ENCODE measurements around the gene SMIM10L2A.
"Not testable (repeated sequence)": the region's sequence is repeated elsewhere in the genome, so short reads cannot be mapped to it uniquely, and the experiment has no call there.

Gene SMIM10L2A

GRCh38 chrX:135449637-135450550, 28.1 kb downstream of the SMIM10L2A start:
- DNase-seq (ENCODE audit: low read depth in 1 of 2, low spot score in 1 of 2), result no peak
- no peaks in the 10 kb centered on the region for H3K27me3 ChIP-seq (ENCODE audit: insufficient read depth, poor library complexity, severe bottlenecking)
- TF ChIP-seq, protein P1, sequence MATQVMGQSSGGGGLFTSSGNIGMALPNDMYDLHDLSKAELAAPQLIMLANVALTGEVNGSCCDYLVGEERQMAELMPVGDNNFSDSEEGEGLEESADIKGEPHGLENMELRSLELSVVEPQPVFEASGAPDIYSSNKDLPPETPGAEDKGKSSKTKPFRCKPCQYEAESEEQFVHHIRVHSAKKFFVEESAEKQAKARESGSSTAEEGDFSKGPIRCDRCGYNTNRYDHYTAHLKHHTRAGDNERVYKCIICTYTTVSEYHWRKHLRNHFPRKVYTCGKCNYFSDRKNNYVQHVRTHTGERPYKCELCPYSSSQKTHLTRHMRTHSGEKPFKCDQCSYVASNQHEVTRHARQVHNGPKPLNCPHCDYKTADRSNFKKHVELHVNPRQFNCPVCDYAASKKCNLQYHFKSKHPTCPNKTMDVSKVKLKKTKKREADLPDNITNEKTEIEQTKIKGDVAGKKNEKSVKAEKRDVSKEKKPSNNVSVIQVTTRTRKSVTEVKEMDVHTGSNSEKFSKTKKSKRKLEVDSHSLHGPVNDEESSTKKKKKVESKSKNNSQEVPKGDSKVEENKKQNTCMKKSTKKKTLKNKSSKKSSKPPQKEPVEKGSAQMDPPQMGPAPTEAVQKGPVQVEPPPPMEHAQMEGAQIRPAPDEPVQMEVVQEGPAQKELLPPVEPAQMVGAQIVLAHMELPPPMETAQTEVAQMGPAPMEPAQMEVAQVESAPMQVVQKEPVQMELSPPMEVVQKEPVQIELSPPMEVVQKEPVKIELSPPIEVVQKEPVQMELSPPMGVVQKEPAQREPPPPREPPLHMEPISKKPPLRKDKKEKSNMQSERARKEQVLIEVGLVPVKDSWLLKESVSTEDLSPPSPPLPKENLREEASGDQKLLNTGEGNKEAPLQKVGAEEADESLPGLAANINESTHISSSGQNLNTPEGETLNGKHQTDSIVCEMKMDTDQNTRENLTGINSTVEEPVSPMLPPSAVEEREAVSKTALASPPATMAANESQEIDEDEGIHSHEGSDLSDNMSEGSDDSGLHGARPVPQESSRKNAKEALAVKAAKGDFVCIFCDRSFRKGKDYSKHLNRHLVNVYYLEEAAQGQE (IDR thresholded peaks at IDR 0.05; ENCODE audit: insufficient replicate concordance, low read depth), result no peak
- TF ChIP-seq POLR2AphosphoS5 (IDR thresholded peaks at IDR 0.05; ENCODE audit: low read depth) (no peak), GABPA (IDR thresholded peaks at IDR 0.05; ENCODE audit: low read depth) (no peak), SPI1 (IDR thresholded peaks at IDR 0.05; ENCODE audit: borderline replicate concordance, low read depth) (no peak)
- TF ChIP-seq, protein P2, sequence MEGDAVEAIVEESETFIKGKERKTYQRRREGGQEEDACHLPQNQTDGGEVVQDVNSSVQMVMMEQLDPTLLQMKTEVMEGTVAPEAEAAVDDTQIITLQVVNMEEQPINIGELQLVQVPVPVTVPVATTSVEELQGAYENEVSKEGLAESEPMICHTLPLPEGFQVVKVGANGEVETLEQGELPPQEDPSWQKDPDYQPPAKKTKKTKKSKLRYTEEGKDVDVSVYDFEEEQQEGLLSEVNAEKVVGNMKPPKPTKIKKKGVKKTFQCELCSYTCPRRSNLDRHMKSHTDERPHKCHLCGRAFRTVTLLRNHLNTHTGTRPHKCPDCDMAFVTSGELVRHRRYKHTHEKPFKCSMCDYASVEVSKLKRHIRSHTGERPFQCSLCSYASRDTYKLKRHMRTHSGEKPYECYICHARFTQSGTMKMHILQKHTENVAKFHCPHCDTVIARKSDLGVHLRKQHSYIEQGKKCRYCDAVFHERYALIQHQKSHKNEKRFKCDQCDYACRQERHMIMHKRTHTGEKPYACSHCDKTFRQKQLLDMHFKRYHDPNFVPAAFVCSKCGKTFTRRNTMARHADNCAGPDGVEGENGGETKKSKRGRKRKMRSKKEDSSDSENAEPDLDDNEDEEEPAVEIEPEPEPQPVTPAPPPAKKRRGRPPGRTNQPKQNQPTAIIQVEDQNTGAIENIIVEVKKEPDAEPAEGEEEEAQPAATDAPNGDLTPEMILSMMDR (IDR thresholded peaks at IDR 0.05; ENCODE audit: insufficient read depth, low read length), result no peak
- H3K27ac ChIP-seq (replicated peaks), result no peak overlapping the region
- H3K4me3 ChIP-seq (replicated peaks; ENCODE audit: insufficient read depth, low read length), result no peak overlapping the region

GRCh38 chrX:135453381-135453780, 31.6 kb downstream of the SMIM10L2A start:
- Histone ChIP-seq H3K27me3 (ENCODE audit: insufficient read depth, poor library complexity, severe bottlenecking) (no peaks in the 10 kb centered on the region), H3K4me3 (replicated peaks; ENCODE audit: insufficient read depth, low read length) (no peak overlapping the region), H3K27ac (replicated peaks) (no peak overlapping the region)
- no peak for DNase-seq (ENCODE audit: low read depth in 1 of 2, low spot score in 1 of 2)
- TF ChIP-seq POLR2AphosphoS5 (IDR thresholded peaks at IDR 0.05; ENCODE audit: low read depth), result no peak
- TF ChIP-seq GABPA (IDR thresholded peaks at IDR 0.05; ENCODE audit: low read depth), result no peak
- TF ChIP-seq, protein P1 (IDR thresholded peaks at IDR 0.05; ENCODE audit: insufficient replicate concordance, low read depth), result no peak
- TF ChIP-seq, protein P2 (IDR thresholded peaks at IDR 0.05; ENCODE audit: insufficient read depth, low read length), result no peak
- TF ChIP-seq SPI1 (IDR thresholded peaks at IDR 0.05; ENCODE audit: borderline replicate concordance, low read depth), result no peak

GRCh38 chrX:135454816-135455215, 33.1 kb downstream of the SMIM10L2A start:
- no peaks in the 10 kb centered on the region for H3K27me3 ChIP-seq (ENCODE audit: insufficient read depth, poor library complexity, severe bottlenecking)
- H3K27ac ChIP-seq (replicated peaks), result no peak overlapping the region
- TF ChIP-seq GABPA (IDR thresholded peaks at IDR 0.05; ENCODE audit: low read depth) (no peak), POLR2AphosphoS5 (IDR thresholded peaks at IDR 0.05; ENCODE audit: low read depth) (no peak), SPI1 (IDR thresholded peaks at IDR 0.05; ENCODE audit: borderline replicate concordance, low read depth) (no peak)
- TF ChIP-seq, protein P1 (IDR thresholded peaks at IDR 0.05; ENCODE audit: insufficient replicate concordance, low read depth), result no peak
- TF ChIP-seq, protein P2 (IDR thresholded peaks at IDR 0.05; ENCODE audit: insufficient read depth, low read length), result no peak
- DNase-seq (ENCODE audit: low read depth in 1 of 2, low spot score in 1 of 2), result no peak
- no peak overlapping the region for H3K4me3 ChIP-seq (replicated peaks; ENCODE audit: insufficient read depth, low read length)

- not testable (repeated sequence) for H3K27me3 ChIP-seq (ENCODE audit: insufficient read depth, poor library complexity, severe bottlenecking); DNase-seq (ENCODE audit: low read depth in 1 of 2, low spot score in 1 of 2); H3K4me3 ChIP-seq (replicated peaks; ENCODE audit: insufficient read depth, low read length); H3K27ac ChIP-seq (replicated peaks)
Observed at GRCh38 chrX:135461756-135462155, 40.0 kb downstream of the SMIM10L2A start.
